Endothelial cell (in vitro differentiated cells): ENCODE data around the gene SLF2. TPM values are rescaled to one million over a fixed set of nuclear protein-coding genes. Genes with fewer than 3 reads are reported as not detected.

Experiments
- DNase-seq: peaks from one replicate; pipeline ENCODE4 v3.0.0; 2021; ENCODE audit warnings: low spot score
- H3K27ac Mint-ChIP-seq: one replicate; pipeline ENCODE4 v1.8.0; 2021; ENCODE audit warnings: mixed read lengths, inconsistent platforms; ENCODE audit not compliant: unreplicated experiment
- H3K27me3 Mint-ChIP-seq: one replicate; pipeline ENCODE4 v1.8.0; 2021; ENCODE audit warnings: mild to moderate bottlenecking, moderate library complexity, mixed read lengths, inconsistent platforms; ENCODE audit not compliant: unreplicated experiment
- H3K36me3 Mint-ChIP-seq: one replicate; pipeline ENCODE4 v1.8.0; 2021; ENCODE audit warnings: mild to moderate bottlenecking, low read depth, mixed read lengths, inconsistent platforms; ENCODE audit not compliant: unreplicated experiment
- H3K4me1 Mint-ChIP-seq: one replicate; pipeline ENCODE4 v1.8.0; 2021; ENCODE audit warnings: mild to moderate bottlenecking, mixed read lengths, inconsistent platforms; ENCODE audit not compliant: unreplicated experiment
- H3K4me3 Mint-ChIP-seq: one replicate; pipeline ENCODE4 v1.8.0; 2021; ENCODE audit warnings: mild to moderate bottlenecking, mixed read lengths, inconsistent platforms; ENCODE audit not compliant: unreplicated experiment
- H3K9me3 Mint-ChIP-seq: one replicate; pipeline ENCODE4 v1.8.0; 2021; ENCODE audit warnings: mixed read lengths, inconsistent platforms; ENCODE audit not compliant: unreplicated experiment
- total RNA-seq: library from RNA; stranded (reverse); fragmentation: NEBNext Ultra II Directional; extraction: Animal tissue kit (Norgen Biotek cat#: 25700); gene quantifications from one replicate; pipeline ENCODE4 v1.2.1, GENCODE V29; 2021; ENCODE audit not compliant: unreplicated experiment
- TF ChIP-seq, protein P1 (sequence below): fragments of 200-600 bp; sonication (generic); IDR thresholded peaks from one replicate; pipeline ENCODE4 v1.5.0; 2021; ENCODE audit warnings: antibody characterized with exemption; ENCODE audit not compliant: unreplicated experiment

Gene SLF2
- total RNA-seq, 1 donor from 2014 or later = 31.2 TPM

DNA sequence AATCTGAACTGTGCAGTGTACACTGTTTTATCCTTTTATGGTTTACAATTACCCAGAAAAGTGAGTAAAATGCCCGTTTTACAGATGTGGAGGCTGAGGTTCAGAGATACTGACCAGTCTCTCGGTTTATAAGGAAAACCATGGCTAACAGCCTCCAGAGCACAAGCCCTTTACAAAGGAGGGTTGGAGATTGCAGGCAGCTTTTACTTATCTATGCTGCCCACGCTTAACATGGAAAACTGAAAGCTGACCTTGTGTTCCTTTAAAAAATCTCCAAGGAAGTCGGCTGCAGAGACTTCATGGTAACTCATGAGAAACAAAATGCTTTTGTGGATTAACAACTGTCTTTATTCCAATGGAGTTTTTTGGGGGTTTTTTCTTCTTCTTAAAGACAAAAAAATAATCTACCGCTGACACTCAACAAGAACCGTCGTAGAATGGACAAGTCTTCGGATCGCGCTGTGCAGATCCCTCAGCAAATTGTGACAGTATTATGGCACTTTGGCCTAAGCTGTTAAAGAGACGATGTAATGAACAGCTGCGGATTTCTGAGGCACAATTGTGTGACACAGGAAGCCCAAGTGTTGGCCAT lies 654 bp upstream of the SLF2 start:
- Mint-ChIP-seq H3K27me3 (peaks cover 3% of the 10 kb centered on the region), H3K27ac (peak overlapping the region; percentile 45), H3K4me1 (peaks cover 46% of the 10 kb centered on the region), H3K4me3 (peak overlapping the region; percentile 62), H3K9me3 (no peaks in the 10 kb centered on the region), H3K36me3 (peaks cover 5% of the 10 kb centered on the region)
- TF ChIP-seq, protein P1, sequence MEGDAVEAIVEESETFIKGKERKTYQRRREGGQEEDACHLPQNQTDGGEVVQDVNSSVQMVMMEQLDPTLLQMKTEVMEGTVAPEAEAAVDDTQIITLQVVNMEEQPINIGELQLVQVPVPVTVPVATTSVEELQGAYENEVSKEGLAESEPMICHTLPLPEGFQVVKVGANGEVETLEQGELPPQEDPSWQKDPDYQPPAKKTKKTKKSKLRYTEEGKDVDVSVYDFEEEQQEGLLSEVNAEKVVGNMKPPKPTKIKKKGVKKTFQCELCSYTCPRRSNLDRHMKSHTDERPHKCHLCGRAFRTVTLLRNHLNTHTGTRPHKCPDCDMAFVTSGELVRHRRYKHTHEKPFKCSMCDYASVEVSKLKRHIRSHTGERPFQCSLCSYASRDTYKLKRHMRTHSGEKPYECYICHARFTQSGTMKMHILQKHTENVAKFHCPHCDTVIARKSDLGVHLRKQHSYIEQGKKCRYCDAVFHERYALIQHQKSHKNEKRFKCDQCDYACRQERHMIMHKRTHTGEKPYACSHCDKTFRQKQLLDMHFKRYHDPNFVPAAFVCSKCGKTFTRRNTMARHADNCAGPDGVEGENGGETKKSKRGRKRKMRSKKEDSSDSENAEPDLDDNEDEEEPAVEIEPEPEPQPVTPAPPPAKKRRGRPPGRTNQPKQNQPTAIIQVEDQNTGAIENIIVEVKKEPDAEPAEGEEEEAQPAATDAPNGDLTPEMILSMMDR = no peak
- no peak for DNase-seq

DNA sequence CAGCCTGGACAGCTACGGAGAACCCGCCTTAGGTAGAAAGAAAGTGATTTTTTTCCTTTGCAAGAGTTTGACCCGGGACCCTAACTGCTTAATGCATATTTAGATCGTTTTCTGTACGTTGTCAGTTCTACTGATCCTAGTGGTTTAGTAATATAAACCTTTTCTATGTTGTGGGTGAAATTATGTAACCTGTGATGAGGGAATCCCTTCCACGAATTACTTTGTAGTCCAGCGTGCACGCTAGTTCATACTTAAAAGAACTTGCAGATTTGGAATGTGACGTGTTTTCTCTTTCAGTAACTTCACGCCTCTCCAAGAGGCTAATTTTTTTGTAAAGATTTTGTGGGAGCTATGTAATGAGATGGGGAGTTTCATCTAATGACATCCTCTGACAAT lies 705 bp downstream of the SLF2 start:
- H3K36me3 Mint-ChIP-seq = peaks cover 5% of the 10 kb centered on the region
- H3K4me1 Mint-ChIP-seq = peaks cover 46% of the 10 kb centered on the region
- peaks cover 3% of the 10 kb centered on the region for H3K27me3 Mint-ChIP-seq
- no peaks in the 10 kb centered on the region for H3K9me3 Mint-ChIP-seq
- TF ChIP-seq, protein P1 = no peak
- H3K4me3 Mint-ChIP-seq = peak overlapping the region; percentile 98
- no peak for DNase-seq
- H3K27ac Mint-ChIP-seq = no peak overlapping the region

DNA sequence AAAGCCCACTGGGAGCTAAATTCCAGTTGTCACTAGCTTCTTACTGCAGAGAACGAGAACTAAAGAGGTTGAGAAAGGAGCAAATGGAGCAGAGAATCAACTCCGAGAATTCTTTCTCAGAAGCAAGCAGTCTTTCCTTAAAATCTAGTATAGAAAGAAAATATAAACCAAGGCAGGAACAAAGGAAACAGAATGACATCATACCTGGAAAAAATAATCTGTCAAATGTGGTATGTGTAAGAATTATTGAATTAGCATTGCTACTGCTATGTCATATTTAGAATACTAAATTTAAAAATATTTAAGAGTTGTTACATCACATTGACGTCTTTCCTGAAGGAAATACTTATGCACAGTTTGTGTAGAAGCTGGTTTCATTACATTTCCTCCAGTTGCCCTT lies 4.3 kb downstream of the SLF2 start:
- TF ChIP-seq, protein P1 = no peak
- Mint-ChIP-seq H3K4me1 (peaks cover 21% of the 10 kb centered on the region), H3K36me3 (peaks cover 5% of the 10 kb centered on the region), H3K27me3 (no peaks in the 10 kb centered on the region), H3K27ac (no peak overlapping the region), H3K4me3 (no peak overlapping the region), H3K9me3 (no peaks in the 10 kb centered on the region)
- DNase-seq = no peak

DNA sequence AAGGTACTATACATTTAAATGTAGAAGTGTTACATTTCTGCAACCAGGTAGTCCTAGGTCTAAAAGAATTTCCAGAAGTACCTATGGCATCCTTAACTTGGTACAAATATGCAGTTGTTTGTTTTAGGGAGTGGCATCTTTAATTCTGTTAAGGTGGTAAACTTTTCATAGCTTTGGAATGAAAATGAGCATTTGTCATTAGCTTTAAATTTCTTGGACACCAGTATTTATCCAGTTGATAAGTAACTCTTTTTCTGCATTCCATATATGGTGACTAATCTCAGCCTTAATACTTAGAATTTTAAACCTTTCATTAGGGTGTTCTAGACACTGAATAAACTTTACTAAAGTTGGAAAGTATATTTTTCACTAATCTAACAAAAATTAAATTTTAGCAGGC lies 10.8 kb downstream of the SLF2 start:
- TF ChIP-seq, protein P1 = no peak
- Mint-ChIP-seq H3K36me3 (peaks cover 13% of the 10 kb centered on the region), H3K27me3 (no peaks in the 10 kb centered on the region), H3K4me1 (no peaks in the 10 kb centered on the region), H3K4me3 (no peak overlapping the region), H3K9me3 (no peaks in the 10 kb centered on the region), H3K27ac (no peak overlapping the region)
- no peak for DNase-seq

DNA sequence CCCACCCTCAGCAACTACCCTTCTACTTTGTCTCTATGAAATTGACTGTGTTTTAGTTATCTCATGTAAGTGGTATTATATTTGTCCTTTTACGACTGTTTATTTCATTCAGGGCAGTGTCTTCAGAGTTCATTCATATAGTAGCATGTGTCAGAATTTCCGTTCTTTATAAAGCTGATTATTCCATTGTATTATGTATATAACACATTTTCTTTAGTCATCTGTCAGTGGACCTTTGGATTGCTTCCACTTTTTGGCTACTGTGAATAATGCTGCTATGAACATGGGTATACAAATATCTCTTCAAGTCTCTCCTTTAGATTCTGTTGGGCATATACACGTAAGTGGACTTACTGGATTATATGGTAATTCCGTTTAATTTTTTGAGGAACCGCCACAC lies 14.5 kb downstream of the SLF2 start:
- TF ChIP-seq, protein P1 = no peak
- no peak overlapping the region for H3K27ac Mint-ChIP-seq
- no peaks in the 10 kb centered on the region for H3K4me1 Mint-ChIP-seq
- H3K27me3 Mint-ChIP-seq = no peaks in the 10 kb centered on the region
- H3K9me3 Mint-ChIP-seq = no peaks in the 10 kb centered on the region
- DNase-seq = no peak
- H3K36me3 Mint-ChIP-seq = peaks cover 22% of the 10 kb centered on the region
- no peak overlapping the region for H3K4me3 Mint-ChIP-seq
